GM12878 (cell line): ENCODE measurements around the gene PHC3. TPM values are rescaled to one million over a fixed set of nuclear protein-coding genes. Genes with fewer than 3 reads are reported as not detected.

Source experiments
- CBFB ChIP-seq: IDR thresholded peaks from 2 replicates; pipeline ENCODE4 v1.6.1; 2016; ENCODE audit warnings: antibody characterized with exemption, low read depth
- CTCF ChIP-seq, 3 experiments: IDR thresholded peaks in 2 of 3; conservative IDR thresholded peaks in 1 of 3; 2 replicates each; pipeline ENCODE4 v1.5.1; 2011; ENCODE audit warnings: low read depth in 3 of 3, low read length in 3 of 3, mild to moderate bottlenecking in 3 of 3, control low read depth in 2 of 3, moderate library complexity in 2 of 3, inconsistent platforms in 1 of 3, mixed read lengths in 1 of 3; ENCODE audit not compliant: control insufficient read depth in 2 of 3, insufficient read depth in 1 of 3; ENCODE audit errors: extremely low read depth in 1 of 3
- HSF1 ChIP-seq: fragments of 150-350 bp; IDR thresholded peaks from 2 replicates; pipeline ENCODE4 v1.6.1; 2014; ENCODE audit warnings: mild to moderate bottlenecking, low read depth, low read length
- IRF5 ChIP-seq: fragments of 450-650 bp; IDR thresholded peaks from 2 replicates; pipeline ENCODE4 v1.6.1; 2017; ENCODE audit warnings: borderline replicate concordance
- KAT2A ChIP-seq: conservative IDR thresholded peaks from 2 replicates; pipeline ENCODE4 v1.6.1; 2011; ENCODE audit warnings: low read depth, low read length; ENCODE audit not compliant: control insufficient read depth
- MEF2A ChIP-seq: IDR thresholded peaks from 2 replicates; pipeline ENCODE4 v1.6.1; 2011; ENCODE audit warnings: low read depth, mild to moderate bottlenecking, low read length, moderate library complexity; ENCODE audit not compliant: insufficient read depth
- NBN ChIP-seq: fragments of 450-650 bp; IDR thresholded peaks from 2 replicates; pipeline ENCODE4 v1.6.1; 2016
- NFYB ChIP-seq: IDR thresholded peaks from 2 replicates; pipeline ENCODE4 v1.6.1; 2011; ENCODE audit warnings: low read depth, mild to moderate bottlenecking, low read length, improper control_type of control experiment, moderate library complexity; ENCODE audit not compliant: insufficient read depth
- PKNOX1 ChIP-seq: fragments of 450-650 bp; IDR thresholded peaks from 2 replicates; pipeline ENCODE4 v1.6.1; 2016; ENCODE audit warnings: mild to moderate bottlenecking
- SKIL ChIP-seq: fragments of 450-650 bp; IDR thresholded peaks from 2 replicates; pipeline ENCODE4 v1.6.1; 2017; ENCODE audit warnings: mild to moderate bottlenecking, low read depth, inconsistent platforms; ENCODE audit not compliant: poor library complexity, severe bottlenecking
- SP1 ChIP-seq: IDR thresholded peaks from one replicate; pipeline ENCODE4 v1.6.1; 2011; ENCODE audit warnings: low read depth, low read length
- ZNF207 ChIP-seq: fragments of 450-650 bp; IDR thresholded peaks from 2 replicates; pipeline ENCODE4 v1.6.1; 2014; ENCODE audit warnings: antibody characterized with exemption, mild to moderate bottlenecking, borderline replicate concordance
- ZNF24 ChIP-seq: fragments of 450-650 bp; IDR thresholded peaks from 2 replicates; pipeline ENCODE4 v1.6.1; 2017; ENCODE audit warnings: antibody characterized with exemption, mild to moderate bottlenecking
- ZNF592 ChIP-seq: fragments of 450-650 bp; IDR thresholded peaks from 2 replicates; pipeline ENCODE4 v1.6.1; 2017; ENCODE audit warnings: mild to moderate bottlenecking, moderate library complexity
- polyA plus RNA-seq, 11 experiments: library from polyadenylated mRNA; depleted of rRNA in 4 of 11; unstranded in 6 of 11; stranded (reverse) in 5 of 11; fragments of >200 nt; fragmentation: Nextera tagmentation in 4 of 11; fragmentation: Illumina TruSeq in 1 of 11; extraction: Ambion mirVana in 4 of 11; extraction: Trizol in 1 of 11; gene quantifications; 1 replicate in 1 of 11; 2 replicates in 10 of 11; pipeline versions ENCODE4 v1.2.1 to v1.2.3, GENCODE V29; 2011 to 2016; ENCODE audit warnings: inconsistent platforms in 2 of 11, missing spikeins in 2 of 11, low read depth in 1 of 11
- total RNA-seq, 4 experiments: library from RNA; depleted of rRNA in 3 of 4; stranded (reverse); fragments of >200 nt in 3 of 4; fragmentation: Illumina TruSeq in 1 of 4; extraction: Trizol in 1 of 4; gene quantifications; 2 replicates each; pipeline versions ENCODE4 v1.2.1 to v1.2.3, GENCODE V29; 2013 to 2021

The PHC3 gene
- total and polyA plus RNA-seq, 10 of the 15 experiments (the other 5 are each of a cell fraction or from before 2014, with no cell fraction given), result 3.3 to 62.3 (median 22.1) TPM

GRCh38 chr3:170154569-170155143 lies 26.9 kb downstream of the PHC3 start (continued):
- TF ChIP-seq SKIL (no peak), NBN (0 out of 2 replicates have a peak, but pooled peaks have one; percentile 36), KAT2A (no peak), CBFB (no peak), NFYB (no peak), ZNF207 (no peak), SP1 (no peak), CTCF (IDR thresholded peaks at IDR 0.05 in 2 of 3, conservative IDR thresholded peaks at IDR 0.05 in 1 of 3; ENCODE audit: control insufficient read depth in 2 of 3, extremely low read depth in 1 of 3, insufficient read depth in 1 of 3, low read depth in 3 of 3, low read length in 3 of 3) (no peak), IRF5 (no peak), ZNF592 (no peak), ZNF24 (no peak), PKNOX1 (no peak), HSF1 (no peak), MEF2A (peak; percentile 60; the same call in 1 of the 2 replicates)
